Endothelial cell of umbilical vein (primary cell): ENCODE measurements around the gene CCDC91. TPM values are rescaled to one million over a fixed set of nuclear protein-coding genes. Genes with fewer than 3 reads are reported as not detected.

Experiments
- BruUV-seq: library from RNA; stranded (reverse); fragments of 400-500 nt; replicated peaks from 2 replicates; lab custom pipeline; 2021; lab: Mats Ljungman, UMichigan
- CTCF ChIA-PET: fragments of 300-600, 350-600 bp; sonication (Branson Sonifier 250); formaldehyde crosslinking; loops from one replicate; lab custom pipeline; 2021; ENCODE audit warnings: antibody characterized with exemption, inconsistent platforms; lab: Charles Lee
- POLR2A ChIA-PET: fragments of 300-600, 350-600 bp; sonication (Branson Sonifier 250); formaldehyde crosslinking; loops from one replicate; lab custom pipeline; 2021; ENCODE audit warnings: antibody characterized with exemption, inconsistent platforms; lab: Charles Lee
- DNase-seq: peaks from one replicate; pipeline ENCODE4 v3.0.0-alpha.2; 2011; ENCODE audit warnings: low read depth, low spot score
- FAIRE-seq: peaks from 2 replicates; lab custom pipeline; 2011; peaks lifted over from hg19 to GRCh38; lab: Jason Lieb, UNC
- H2AFZ ChIP-seq: 2 replicates; pipeline ENCODE4 v1.6.0; 2012; ENCODE audit warnings: low read depth, low read length, control low read depth, inconsistent platforms
- H3K27ac ChIP-seq: 2 replicates; pipeline ENCODE4 v1.5.1; 2011; ENCODE audit warnings: low read depth, mild to moderate bottlenecking, control low read depth, low read length, moderate library complexity; ENCODE audit not compliant: insufficient read depth
- H3K27me3 ChIP-seq, 2 experiments: 2 replicates each; pipeline versions ENCODE4 v1.6.0 to v1.6.1; 2011; ENCODE audit warnings: low read length in 2 of 2, mixed read lengths in 1 of 2; ENCODE audit not compliant: control insufficient read depth in 2 of 2, insufficient read depth in 2 of 2
- H3K36me3 ChIP-seq, 2 experiments: 2 replicates in 1 of 2; 3 replicates in 1 of 2; pipeline ENCODE4 v1.5.1; 2011; ENCODE audit warnings: low read length in 2 of 2, mild to moderate bottlenecking in 1 of 2, moderate library complexity in 1 of 2; ENCODE audit not compliant: control insufficient read depth in 2 of 2, insufficient read depth in 2 of 2; ENCODE audit errors: extremely low read depth in 1 of 2
- H3K4me1 ChIP-seq: 3 replicates; pipeline ENCODE4 v1.5.1; 2011; ENCODE audit warnings: mild to moderate bottlenecking, low read length; ENCODE audit not compliant: control insufficient read depth, insufficient read depth; ENCODE audit errors: extremely low read depth
- H3K4me2 ChIP-seq: 2 replicates; pipeline ENCODE4 v1.6.1; 2011; ENCODE audit warnings: low read length, control low read depth, mixed read lengths; ENCODE audit not compliant: insufficient read depth
- H3K4me3 ChIP-seq, 3 experiments: fragments of 200-600 bp in 1 of 3; sonication (generic), shearing (Covaris generic) in 1 of 3; replicated peaks in 1 of 3; 2 replicates each; pipeline ENCODE4 v1.5.1; 2011 to 2016; ENCODE audit warnings: control low read depth in 3 of 3, low read length in 3 of 3, mild to moderate bottlenecking in 2 of 3, inconsistent platforms in 1 of 3, low read depth in 1 of 3, moderate library complexity in 1 of 3; ENCODE audit not compliant: insufficient read depth in 1 of 3
- H3K79me2 ChIP-seq: 2 replicates; pipeline ENCODE4 v1.6.0; 2012; ENCODE audit warnings: low read length, inconsistent platforms; ENCODE audit not compliant: control insufficient read depth, insufficient read depth
- H3K9ac ChIP-seq: replicated peaks from 2 replicates; pipeline ENCODE3; 2011; ENCODE audit warnings: low read length, control low read depth; ENCODE audit not compliant: insufficient read depth; ENCODE audit errors: extremely low read depth
- H3K9me1 ChIP-seq: replicated peaks from 3 replicates; pipeline ENCODE4 v1.6.0; 2011; ENCODE audit warnings: mild to moderate bottlenecking, low read length; ENCODE audit not compliant: control insufficient read depth, insufficient read depth; ENCODE audit errors: extremely low read depth
- H3K9me3 ChIP-seq: replicated peaks from 2 replicates; pipeline ENCODE4 v1.5.1; 2012; ENCODE audit warnings: low read length, inconsistent platforms; ENCODE audit not compliant: control insufficient read depth, insufficient read depth
- H4K20me1 ChIP-seq: replicated peaks from 2 replicates; pipeline ENCODE3; 2011; ENCODE audit warnings: mild to moderate bottlenecking, low read length; ENCODE audit not compliant: control insufficient read depth, insufficient read depth; ENCODE audit errors: extremely low read depth
- CTCF ChIP-seq, 2 donors: IDR thresholded peaks; 1 replicate in 1 of 2; 2 replicates in 1 of 2; pipeline ENCODE4 v1.5.1; 2011; ENCODE audit warnings: low read length in 2 of 2, mild to moderate bottlenecking in 2 of 2, moderate library complexity in 2 of 2, control low read depth in 1 of 2, inconsistent platforms in 1 of 2, low read depth in 1 of 2; ENCODE audit not compliant: insufficient read depth in 1 of 2; ENCODE audit errors: extremely low read depth in 1 of 2
- EZH2 ChIP-seq: IDR thresholded peaks from 2 replicates; pipeline ENCODE4 v1.6.1; 2012; ENCODE audit warnings: borderline replicate concordance, low read depth, mild to moderate bottlenecking, moderate library complexity, low read length, inconsistent platforms; ENCODE audit not compliant: severe bottlenecking
- FOS ChIP-seq: IDR thresholded peaks from 2 replicates; pipeline ENCODE4 v1.6.1; 2011; ENCODE audit warnings: mild to moderate bottlenecking, low read length, moderate library complexity, borderline replicate concordance; ENCODE audit not compliant: insufficient read depth
- GATA2 ChIP-seq: IDR thresholded peaks from 2 replicates; pipeline ENCODE4 v1.7.0; 2011; ENCODE audit warnings: low read depth, mild to moderate bottlenecking, moderate library complexity, mixed read lengths, low read length; ENCODE audit not compliant: insufficient read length, insufficient read depth
- JUN ChIP-seq: IDR thresholded peaks from 2 replicates; pipeline ENCODE4 v1.6.1; 2011; ENCODE audit warnings: borderline replicate concordance, low read depth; ENCODE audit not compliant: insufficient read length, insufficient read depth
- MAX ChIP-seq: IDR thresholded peaks from 2 replicates; pipeline ENCODE4 v1.6.1; 2011; ENCODE audit not compliant: insufficient read depth, insufficient read length
- MYC ChIP-seq: IDR thresholded peaks from one replicate; pipeline ENCODE4 v1.6.1; 2011; ENCODE audit warnings: mild to moderate bottlenecking, low read depth, low read length
- POLR2A ChIP-seq: IDR thresholded peaks from 2 replicates; pipeline ENCODE4 v1.6.1; 2012; ENCODE audit warnings: low read depth, mild to moderate bottlenecking, control low read depth, low read length
- POLR2AphosphoS5 ChIP-seq: IDR thresholded peaks from 2 replicates; pipeline ENCODE4 v1.6.1; 2012; ENCODE audit warnings: low read depth, mild to moderate bottlenecking, control low read depth, low read length, moderate library complexity; ENCODE audit not compliant: insufficient read depth
- dilution Hi-C: fragments of 300-500 bp; cut with MboI; formaldehyde crosslinking; loops from one replicate; pipeline ENCODE4 v1.15.0; 2019; ENCODE audit warnings: low sequenced_read_pairs; ENCODE audit not compliant: extremely low pct_ligation_motif_present
- intact Hi-C: fragments of 100-400 bp; cut with micrococcal nuclease; formaldehyde crosslinking; loops from one replicate; pipeline ENCODE4 v1.10.0; 2022
- polyA plus RNA-seq, 4 experiments: library from polyadenylated mRNA; depleted of rRNA in 3 of 4; stranded (reverse) in 3 of 4; unstranded in 1 of 4; fragments of >200 nt; gene quantifications; 2 replicates each; pipeline versions ENCODE4 v1.2.1 to v1.2.3, GENCODE V29; 2011 to 2012; ENCODE audit warnings: missing spikeins in 1 of 4
- total RNA-seq: library from RNA; stranded (reverse); gene quantifications from 2 replicates; pipeline ENCODE4 v1.2.3, GENCODE V29; 2021

CCDC91 gene
- total and polyA plus RNA-seq, 2 donors (not counting 3 experiments of a cell fraction or from before 2014, with no cell fraction given): 3.8 to 10.5 TPM

GRCh38 chr12:28177461-28177860, 12.8 kb upstream of the CCDC91 start:
- Histone ChIP-seq H3K36me3 (no peaks in the 10 kb centered on the region), H3K27me3 (no peaks in the 10 kb centered on the region), H4K20me1 (no peaks in the 10 kb centered on the region), H3K4me2 (no peak overlapping the region), H3K4me3 (no peak overlapping the region), H3K9ac (no peak overlapping the region), H3K27ac (no peak overlapping the region), H2AFZ (no peak overlapping the region), H3K4me1 (no peaks in the 10 kb centered on the region), H3K9me1 (no peaks in the 10 kb centered on the region), H3K79me2 (no peaks in the 10 kb centered on the region), H3K9me3 (no peaks in the 10 kb centered on the region)
- CTCF ChIA-PET: no interaction called here
- TF ChIP-seq CTCF (IDR thresholded peaks at IDR 0.05; ENCODE audit: extremely low read depth in 1 of 2, insufficient read depth in 1 of 2, low read depth in 1 of 2, low read length in 2 of 2) (no peak), GATA2 (no peak), MYC (no peak), POLR2A (no peak)
- FAIRE-seq (no peak), DNase-seq (no peak)
- BruUV-seq: no TSS peak
- POLR2A ChIA-PET: no interaction called here
- intact Hi-C loops (no loop called here), dilution Hi-C loops (no loop called here)

- no peak for TF ChIP-seq CTCF (IDR thresholded peaks at IDR 0.05; ENCODE audit: extremely low read depth in 1 of 2, insufficient read depth in 1 of 2, low read depth in 1 of 2, low read length in 2 of 2)
- TF ChIP-seq MYC: no peak
- TF ChIP-seq FOS: no peak
- TF ChIP-seq EZH2: no peak
- no peak for TF ChIP-seq POLR2A
- TF ChIP-seq MAX: no peak
- no peak for TF ChIP-seq POLR2AphosphoS5
- no peak for TF ChIP-seq GATA2
- no peak for TF ChIP-seq JUN
- intact Hi-C loops: no loop called here
- Histone ChIP-seq H3K9me1 (no peaks in the 10 kb centered on the region), H3K9me3 (no peaks in the 10 kb centered on the region), H4K20me1 (no peaks in the 10 kb centered on the region), H3K36me3 (no peaks in the 10 kb centered on the region), H3K79me2 (no peaks in the 10 kb centered on the region), H3K9ac (no peak overlapping the region), H3K4me3 (no peak overlapping the region), H2AFZ (no peak overlapping the region), H3K27me3 (no peaks in the 10 kb centered on the region), H3K4me1 (no peaks in the 10 kb centered on the region), H3K4me2 (no peak overlapping the region), H3K27ac (no peak overlapping the region)
- ChIA-PET POLR2A (no interaction called here), CTCF (no interaction called here)
- dilution Hi-C loops: no loop called here
- FAIRE-seq (no peak), DNase-seq (no peak)
- BruUV-seq: no TSS peak
Observed at GRCh38 chr12:28177905-28178304, 12.4 kb upstream of the CCDC91 start.
